Brain microvascular endothelial cell (primary cell): ENCODE data around the gene ZXDA.
"Not testable (repeated sequence)": the region's sequence is repeated elsewhere in the genome, so short reads cannot be mapped to it uniquely, and the experiment has no call there.

ENCODE experiments used
- DNase-seq: peaks from one replicate; pipeline ENCODE4 v3.0.0-alpha.2; 2020
- H3K27ac ChIP-seq: fragments of 250-450 bp; sonication (Bioruptor Pico); 2 replicates; pipeline ENCODE4 v1.5.1; 2020; ENCODE audit warnings: mild to moderate bottlenecking, moderate library complexity
- H3K27me3 ChIP-seq: fragments of 250-450 bp; sonication (Bioruptor Pico); replicated peaks from 2 replicates; pipeline ENCODE4 v1.5.1; 2020; ENCODE audit warnings: mild to moderate bottlenecking
- H3K36me3 ChIP-seq: fragments of 250-450 bp; sonication (Bioruptor Pico); replicated peaks from 2 replicates; pipeline ENCODE4 v1.5.1; 2020; ENCODE audit warnings: mild to moderate bottlenecking
- H3K4me3 ChIP-seq: 2 replicates; pipeline ENCODE4 v1.5.1; 2011; ENCODE audit warnings: low read depth, mild to moderate bottlenecking, control low read depth, low read length, moderate library complexity
- CTCF ChIP-seq: IDR thresholded peaks from 2 replicates; pipeline ENCODE4 v1.5.1; 2011; ENCODE audit warnings: low read depth, mild to moderate bottlenecking, moderate library complexity, low read length, control low read depth, inconsistent platforms; ENCODE audit errors: missing control alignments
- in situ Hi-C: cut with HindIII; loops from 2 replicates; pipeline ENCODE4 v1.10.0; 2017; ENCODE audit warnings: low sequenced_read_pairs, low pct_ligation_motif_present

The ZXDA gene

GRCh38 chrX:57910287-57910912, at the start of gene ZXDA:
TSS of gene ZXDA (minus strand) at chrX:57910458. CDS start at chrX:57910420, 38 bp downstream.
- H3K27me3 ChIP-seq, DNase-seq, in situ Hi-C loops, H3K36me3 ChIP-seq: not testable (repeated sequence)
- H3K4me3 ChIP-seq, result peak within 1 kb of the TSS; percentile 48
- H3K27ac ChIP-seq, result peak within 1 kb of the TSS; percentile 74

- Histone ChIP-seq H3K27me3 (no peaks in the 10 kb centered on the region), H3K36me3 (no peaks in the 10 kb centered on the region), H3K4me3 (no peak overlapping the region), H3K27ac (no peak overlapping the region)
- in situ Hi-C loops, result no loop called here
- TF ChIP-seq CTCF, result no peak
- no peak for DNase-seq
Observed at GRCh38 chrX:57952320-57952678, 42.0 kb upstream of the ZXDA start.

GRCh38 chrX:57951666-57952319, 41.5 kb upstream of the ZXDA start:
- Histone ChIP-seq H3K27ac (no peak overlapping the region), H3K36me3 (no peaks in the 10 kb centered on the region), H3K27me3 (no peaks in the 10 kb centered on the region), H3K4me3 (no peak overlapping the region)
- in situ Hi-C loops, result no loop called here
- DNase-seq, result no peak
- no peak for TF ChIP-seq CTCF

- in situ Hi-C loops, result no loop called here
- DNase-seq, result no peak
- TF ChIP-seq CTCF, result no peak
- no peak overlapping the region for H3K4me3 ChIP-seq
- no peaks in the 10 kb centered on the region for H3K36me3 ChIP-seq
- H3K27ac ChIP-seq, result no peak overlapping the region
- no peaks in the 10 kb centered on the region for H3K27me3 ChIP-seq
Observed at GRCh38 chrX:57933321-57933720, 23.1 kb upstream of the ZXDA start.

- Histone ChIP-seq H3K4me3 (no peak overlapping the region), H3K27ac (no peak overlapping the region), H3K27me3 (no peaks in the 10 kb centered on the region), H3K36me3 (no peaks in the 10 kb centered on the region)
- no peak for TF ChIP-seq CTCF
- DNase-seq, result no peak
- in situ Hi-C loops, result no loop called here
Observed at GRCh38 chrX:57932266-57932665, 22.0 kb upstream of the ZXDA start.

GRCh38 chrX:57930051-57930450, 19.8 kb upstream of the ZXDA start:
- H3K36me3 ChIP-seq, result no peaks in the 10 kb centered on the region
- no peak for DNase-seq
- TF ChIP-seq CTCF, result no peak
- H3K27me3 ChIP-seq, result no peaks in the 10 kb centered on the region
- in situ Hi-C loops, result no loop called here
- no peak overlapping the region for H3K4me3 ChIP-seq
- no peak overlapping the region for H3K27ac ChIP-seq
